Putamen (tissue), 1 donor: ENCODE results near the gene TUBA8.
"Not testable (repeated sequence)": the region's sequence is repeated elsewhere in the genome, so short reads cannot be mapped to it uniquely, and the experiment has no call there.

Experiments used
- DNase-seq: peaks from one replicate; pipeline ENCODE4 v3.0.0-alpha.2; 2016; ENCODE audit warnings: low spot score

Gene TUBA8

DNA sequence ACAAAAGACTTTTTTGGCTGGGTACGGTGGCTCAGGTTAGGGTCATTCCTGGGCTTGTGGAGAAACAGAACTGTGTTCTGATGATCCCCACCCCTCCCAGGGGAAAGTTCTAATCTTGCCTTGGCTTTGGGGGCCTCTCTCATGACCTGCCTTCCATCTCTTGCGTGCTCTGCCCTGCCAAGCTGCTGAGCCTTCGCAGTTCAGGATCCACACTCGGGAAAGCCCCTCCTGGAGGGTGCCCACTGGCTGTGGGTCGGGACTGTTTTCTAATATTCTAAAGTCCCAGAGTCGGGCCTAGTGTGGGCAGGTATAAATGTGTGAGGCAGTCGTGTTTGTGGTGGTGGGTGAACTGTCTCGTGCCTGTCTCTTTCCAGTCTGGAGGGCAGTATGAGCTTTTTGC, 62.2 kb downstream of the TUBA8 start:
- DNase-seq, result not testable (repeated sequence)

DNA sequence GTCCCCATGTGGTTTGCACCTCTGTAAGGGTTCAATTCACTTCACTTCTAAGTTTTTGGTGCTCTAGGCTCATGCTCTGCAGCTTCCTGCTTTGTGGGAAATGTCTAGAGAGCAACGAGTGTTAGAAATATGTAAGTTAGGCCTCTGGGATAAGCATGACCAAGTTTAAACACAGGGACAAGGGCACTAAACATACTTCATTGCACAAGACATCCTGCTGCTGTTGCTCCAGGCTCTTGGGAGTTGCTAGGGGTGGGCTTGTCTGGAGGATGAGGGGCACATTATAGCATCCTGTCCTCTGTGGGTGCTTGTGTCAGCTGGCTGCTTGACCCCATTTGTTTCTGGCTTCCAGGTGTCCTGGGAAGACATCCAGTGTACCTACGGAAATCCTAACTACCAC, 62.8 kb downstream of the TUBA8 start:
- not testable (repeated sequence) for DNase-seq
